Measurements from ENCODE around the gene SP6. TPM values are rescaled to one million over a fixed set of nuclear protein-coding genes. Genes with fewer than 3 reads are reported as not detected.

Gene SP6
- total RNA-seq, 3 donors from 2014 or later = 2.0 to 11.6 (median 4.7) TPM

GRCh38 chr17:47829870-47830269, 21.1 kb downstream of the SP6 start:
- no peaks in the 10 kb centered on the region for H3K9me3 ChIP-seq
- DNase-seq (no peak), ATAC-seq (peak; percentile 22)
- peaks cover 12% of the 10 kb centered on the region for H3K36me3 ChIP-seq (ENCODE audit: low read depth)
- peaks cover 17% of the 10 kb centered on the region for H3K4me1 ChIP-seq (ENCODE audit: low read depth)
- H3K4me3 ChIP-seq = no peak overlapping the region
- no peak for TF ChIP-seq CTCF (IDR thresholded peaks at IDR 0.05)
- intact Hi-C loops (cut with DNase I, micrococcal nuclease) = no loop called here

- Histone ChIP-seq H3K9me3 (no peaks in the 10 kb centered on the region), H3K4me1 (ENCODE audit: low read depth) (peaks cover 17% of the 10 kb centered on the region), H3K4me3 (no peak overlapping the region), H3K36me3 (ENCODE audit: low read depth) (peaks cover 12% of the 10 kb centered on the region)
- no peak for DNase-seq
- ATAC-seq = no peak
- no peak for TF ChIP-seq CTCF (IDR thresholded peaks at IDR 0.05)
- intact Hi-C loops (cut with DNase I, micrococcal nuclease) = no loop called here
Observed at GRCh38 chr17:47823519-47823918, 27.4 kb downstream of the SP6 start.

GRCh38 chr17:47822785-47823184, 28.2 kb downstream of the SP6 start:
- intact Hi-C loops (cut with DNase I, micrococcal nuclease) = no loop called here
- no peak overlapping the region for H3K4me3 ChIP-seq
- TF ChIP-seq CTCF (IDR thresholded peaks at IDR 0.05) = no peak
- ATAC-seq = no peak
- peaks cover 12% of the 10 kb centered on the region for H3K36me3 ChIP-seq (ENCODE audit: low read depth)
- H3K9me3 ChIP-seq = no peaks in the 10 kb centered on the region
- H3K4me1 ChIP-seq (ENCODE audit: low read depth) = peaks cover 17% of the 10 kb centered on the region
- DNase-seq = no peak

GRCh38 chr17:47821424-47822391, 29.3 kb downstream of the SP6 start, which contains the start of gene OSBPL7:
TSS of gene OSBPL7 (minus strand) at chr17:47821794. CDS start at chr17:47820278, 1,516 bp downstream.
- H3K9me3 ChIP-seq = no peaks in the 10 kb centered on the region
- intact Hi-C loops (cut with DNase I, micrococcal nuclease) = no loop called here
- peak within 1 kb of the TSS; percentile 33 for H3K4me3 ChIP-seq
- ATAC-seq (peak; percentile 84), DNase-seq (peak; percentile 78 to 90 (median 87))
- peaks cover 5% of the 10 kb centered on the region for H3K36me3 ChIP-seq (ENCODE audit: low read depth)
- peaks cover 17% of the 10 kb centered on the region for H3K4me1 ChIP-seq (ENCODE audit: low read depth)
- TF ChIP-seq CTCF (IDR thresholded peaks at IDR 0.05) = no peak

GRCh38 chr17:47821031-47821423, 29.9 kb downstream of the SP6 start:
- intact Hi-C loops (cut with DNase I, micrococcal nuclease) = no loop called here
- Histone ChIP-seq H3K4me1 (ENCODE audit: low read depth) (peaks cover 17% of the 10 kb centered on the region), H3K36me3 (ENCODE audit: low read depth) (no peaks in the 10 kb centered on the region), H3K9me3 (no peaks in the 10 kb centered on the region), H3K4me3 (peak overlapping the region; percentile 33)
- TF ChIP-seq CTCF (IDR thresholded peaks at IDR 0.05) = no peak
- peak; percentile 14 for ATAC-seq
- peak in 1 of 3 donors; percentile 62 for DNase-seq

Measured in mucosa of descending colon (tissue), 3 donors.